HG03045 (cell line): Measurements from ENCODE around the gene PCBP3.
"Not testable (repeated sequence)": the region's sequence is repeated elsewhere in the genome, so short reads cannot be mapped to it uniquely, and the experiment has no call there.

Source experiments
- ATAC-seq: cut with Tn5 transposase; IDR thresholded peaks from one replicate; pipeline ENCODE4 v1.9.1; 2021; ENCODE audit warnings: mild to moderate bottlenecking, moderate library complexity; ENCODE audit not compliant: unreplicated experiment

PCBP3 gene

GRCh38 chr21:45972716-45973474 lies 329.4 kb downstream of the PCBP3 start:
- ATAC-seq = no peak

GRCh38 chr21:45973475-45974072 lies 330.0 kb downstream of the PCBP3 start:
- ATAC-seq = no peak

GRCh38 chr21:45974073-45975019 lies 330.8 kb downstream of the PCBP3 start:
- ATAC-seq = no peak

- ATAC-seq = no peak
Observed at GRCh38 chr21:45975020-45975666, 331.6 kb downstream of the PCBP3 start.

- not testable (repeated sequence) for ATAC-seq
Observed at GRCh38 chr21:45975667-45976409, 332.3 kb downstream of the PCBP3 start.

GRCh38 chr21:45976701-45977311 lies 333.3 kb downstream of the PCBP3 start:
- ATAC-seq = no peak

- ATAC-seq = no peak
Observed at GRCh38 chr21:45977396-45977795, 333.9 kb downstream of the PCBP3 start.

- ATAC-seq = no peak
Observed at GRCh38 chr21:45979141-45979631, 335.7 kb downstream of the PCBP3 start.

GRCh38 chr21:45979651-45980050 lies 336.1 kb downstream of the PCBP3 start:
- ATAC-seq = no peak

GRCh38 chr21:45980271-45980670 lies 336.7 kb downstream of the PCBP3 start:
- no peak for ATAC-seq

- no peak for ATAC-seq
Observed at GRCh38 chr21:45980697-45981096, 337.2 kb downstream of the PCBP3 start.

- ATAC-seq = no peak
Observed at GRCh38 chr21:45981151-45982091, 337.9 kb downstream of the PCBP3 start, which contains the start of gene COL6A1. Gene COL6A1 (plus strand): TSS chr21:45981770. CDS start chr21:45981851, 81 bp downstream.

- no peak for ATAC-seq
Observed at GRCh38 chr21:45982092-45982757, 338.7 kb downstream of the PCBP3 start.

- no peak for ATAC-seq
Observed at GRCh38 chr21:45982758-45983648, 339.5 kb downstream of the PCBP3 start.

- no peak for ATAC-seq
Observed at GRCh38 chr21:45983649-45983965, 340.1 kb downstream of the PCBP3 start.

- ATAC-seq = no peak
Observed at GRCh38 chr21:45983981-45984551, 340.5 kb downstream of the PCBP3 start.
